ENCODE measurements around the gene AUTS2.

AUTS2 gene

GRCh38 chr7:69691734-69692133 is 93.5 kb downstream of the AUTS2 start:
- DNase-seq (ENCODE audit: low read depth): no peak
- H3K4me3 ChIP-seq (ENCODE audit: low read depth, low read length): no peak overlapping the region
- no peak for TF ChIP-seq CTCF (IDR thresholded peaks at IDR 0.05; ENCODE audit: low read depth, low read length, missing control alignments)
- in situ Hi-C loops (cut with HindIII; ENCODE audit: low sequenced_read_pairs): no loop called here

GRCh38 chr7:69692611-69693010 is 94.3 kb downstream of the AUTS2 start:
- in situ Hi-C loops (cut with HindIII; ENCODE audit: low sequenced_read_pairs): no loop called here

GRCh38 chr7:69693042-69693441 is 94.8 kb downstream of the AUTS2 start:
- no peak for TF ChIP-seq CTCF (IDR thresholded peaks at IDR 0.05; ENCODE audit: low read depth, low read length, missing control alignments)
- DNase-seq (ENCODE audit: low read depth): no peak
- in situ Hi-C loops (cut with HindIII; ENCODE audit: low sequenced_read_pairs): no loop called here
- no peak overlapping the region for H3K4me3 ChIP-seq (ENCODE audit: low read depth, low read length)

More at GRCh38 chr7:69692611-69693010, 94.3 kb downstream of the AUTS2 start:
- no peak for DNase-seq (ENCODE audit: low read depth)
- H3K4me3 ChIP-seq (ENCODE audit: low read depth, low read length): no peak overlapping the region
- no peak for TF ChIP-seq CTCF (IDR thresholded peaks at IDR 0.05; ENCODE audit: low read depth, low read length, missing control alignments)

GRCh38 chr7:69696054-69696591 is 97.8 kb downstream of the AUTS2 start:
- no peak for TF ChIP-seq CTCF (IDR thresholded peaks at IDR 0.05; ENCODE audit: low read depth, low read length, missing control alignments)
- no peak overlapping the region for H3K4me3 ChIP-seq (ENCODE audit: low read depth, low read length)
- in situ Hi-C loops (cut with HindIII; ENCODE audit: low sequenced_read_pairs): no loop called here
- DNase-seq (ENCODE audit: low read depth): no peak

- no peak for DNase-seq (ENCODE audit: low read depth)
- H3K4me3 ChIP-seq (ENCODE audit: low read depth, low read length): no peak overlapping the region
- in situ Hi-C loops (cut with HindIII; ENCODE audit: low sequenced_read_pairs): no loop called here
- no peak for TF ChIP-seq CTCF (IDR thresholded peaks at IDR 0.05; ENCODE audit: low read depth, low read length, missing control alignments)
Observed at GRCh38 chr7:69696686-69697685, 98.7 kb downstream of the AUTS2 start.

- in situ Hi-C loops (cut with HindIII; ENCODE audit: low sequenced_read_pairs): no loop called here
- H3K4me3 ChIP-seq (ENCODE audit: low read depth, low read length): no peak overlapping the region
- TF ChIP-seq CTCF (IDR thresholded peaks at IDR 0.05; ENCODE audit: low read depth, low read length, missing control alignments): no peak
- DNase-seq (ENCODE audit: low read depth): no peak
Observed at GRCh38 chr7:69698109-69698825, 100.0 kb downstream of the AUTS2 start.
